ENCODE data around the gene SLC6A17. TPM values are rescaled to one million over a fixed set of nuclear protein-coding genes. Genes with fewer than 3 reads are reported as not detected.
A peak's percentile ranks its signal among the peaks of the same experiment; 100 is the strongest.

Gene SLC6A17
- total RNA-seq, 2 donors from 2014 or later: 0.07 TPM; not detected in 1

DNA sequence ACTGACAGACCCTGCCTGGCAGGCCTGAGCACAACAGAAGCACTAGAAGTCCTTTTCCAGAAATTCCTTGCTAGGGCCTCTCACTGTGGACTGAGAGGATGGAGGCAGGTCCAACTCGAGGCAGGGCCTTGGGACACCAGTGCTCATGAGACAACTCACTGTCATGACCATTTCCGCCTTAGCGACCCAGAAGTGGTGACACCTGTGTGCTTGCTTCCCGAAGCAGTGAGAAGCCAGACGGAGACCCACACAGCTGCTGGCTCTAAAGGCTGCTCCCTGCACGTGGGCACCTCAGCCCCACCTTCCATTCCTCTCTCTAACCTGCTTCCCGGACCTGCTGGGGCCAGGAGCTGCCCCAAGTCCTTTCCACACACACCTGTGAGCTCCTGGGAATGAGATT, 92.9 kb downstream of the SLC6A17 start:
- Histone ChIP-seq H3K4me1 (ENCODE audit: control insufficient read depth, insufficient read depth, low read length) (no peaks in the 10 kb centered on the region), H3K9ac (ENCODE audit: extremely low read depth, low read length, poor library complexity, severe bottlenecking) (no peak overlapping the region), H3K27ac (ENCODE audit: low read depth, low read length) (no peak overlapping the region), H3K36me3 (ENCODE audit: control insufficient read depth, insufficient read depth, low read length) (no peaks in the 10 kb centered on the region), H3K4me3 (ENCODE audit: low read length) (no peak overlapping the region), H3K27me3 (ENCODE audit: control insufficient read depth, insufficient read depth, low read length, poor library complexity, severe bottlenecking) (no peaks in the 10 kb centered on the region), H3K9me3 (ENCODE audit: control insufficient read depth, low read length) (no peaks in the 10 kb centered on the region)
- Mint-ChIP-seq H3K27ac (no peak overlapping the region), H3K9me3 (no peaks in the 10 kb centered on the region), H3K36me3 (ENCODE audit: low read depth) (no peaks in the 10 kb centered on the region), H3K4me1 (peaks cover 12% of the 10 kb centered on the region), H3K4me3 (no peak overlapping the region), H3K27me3 (ENCODE audit: insufficient read depth) (peaks cover 19% of the 10 kb centered on the region)
- DNase-seq: peak; percentile 65
- 73 to 84% methylated on average over 3 to 7 of the region's 7 CpGs for WGBS, 2 experiments (ENCODE audit: insufficient coverage in 1 of 2, insufficient read length in 1 of 2)
- TF ChIP-seq, protein P1, sequence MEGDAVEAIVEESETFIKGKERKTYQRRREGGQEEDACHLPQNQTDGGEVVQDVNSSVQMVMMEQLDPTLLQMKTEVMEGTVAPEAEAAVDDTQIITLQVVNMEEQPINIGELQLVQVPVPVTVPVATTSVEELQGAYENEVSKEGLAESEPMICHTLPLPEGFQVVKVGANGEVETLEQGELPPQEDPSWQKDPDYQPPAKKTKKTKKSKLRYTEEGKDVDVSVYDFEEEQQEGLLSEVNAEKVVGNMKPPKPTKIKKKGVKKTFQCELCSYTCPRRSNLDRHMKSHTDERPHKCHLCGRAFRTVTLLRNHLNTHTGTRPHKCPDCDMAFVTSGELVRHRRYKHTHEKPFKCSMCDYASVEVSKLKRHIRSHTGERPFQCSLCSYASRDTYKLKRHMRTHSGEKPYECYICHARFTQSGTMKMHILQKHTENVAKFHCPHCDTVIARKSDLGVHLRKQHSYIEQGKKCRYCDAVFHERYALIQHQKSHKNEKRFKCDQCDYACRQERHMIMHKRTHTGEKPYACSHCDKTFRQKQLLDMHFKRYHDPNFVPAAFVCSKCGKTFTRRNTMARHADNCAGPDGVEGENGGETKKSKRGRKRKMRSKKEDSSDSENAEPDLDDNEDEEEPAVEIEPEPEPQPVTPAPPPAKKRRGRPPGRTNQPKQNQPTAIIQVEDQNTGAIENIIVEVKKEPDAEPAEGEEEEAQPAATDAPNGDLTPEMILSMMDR (conservative IDR thresholded peaks at IDR 0.05): no peak

GRCh38 chr1:110243574-110243973, 93.3 kb downstream of the SLC6A17 start:
- TF ChIP-seq, protein P1 (conservative IDR thresholded peaks at IDR 0.05): no peak
- Mint-ChIP-seq H3K4me3 (no peak overlapping the region), H3K4me1 (peaks cover 12% of the 10 kb centered on the region), H3K36me3 (ENCODE audit: low read depth) (no peaks in the 10 kb centered on the region), H3K27ac (no peak overlapping the region), H3K9me3 (no peaks in the 10 kb centered on the region), H3K27me3 (ENCODE audit: insufficient read depth) (peaks cover 18% of the 10 kb centered on the region)
- DNase-seq: no peak
- Histone ChIP-seq H3K4me1 (ENCODE audit: control insufficient read depth, insufficient read depth, low read length) (no peaks in the 10 kb centered on the region), H3K4me3 (ENCODE audit: low read length) (no peak overlapping the region), H3K9me3 (ENCODE audit: control insufficient read depth, low read length) (no peaks in the 10 kb centered on the region), H3K36me3 (ENCODE audit: control insufficient read depth, insufficient read depth, low read length) (no peaks in the 10 kb centered on the region), H3K27me3 (ENCODE audit: control insufficient read depth, insufficient read depth, low read length, poor library complexity, severe bottlenecking) (no peaks in the 10 kb centered on the region), H3K27ac (ENCODE audit: low read depth, low read length) (no peak overlapping the region), H3K9ac (ENCODE audit: extremely low read depth, low read length, poor library complexity, severe bottlenecking) (no peak overlapping the region)
- WGBS, 2 experiments (ENCODE audit: insufficient coverage in 1 of 2, insufficient read length in 1 of 2): 48 to 50% methylated on average over 9 of the region's 9 CpGs

DNA sequence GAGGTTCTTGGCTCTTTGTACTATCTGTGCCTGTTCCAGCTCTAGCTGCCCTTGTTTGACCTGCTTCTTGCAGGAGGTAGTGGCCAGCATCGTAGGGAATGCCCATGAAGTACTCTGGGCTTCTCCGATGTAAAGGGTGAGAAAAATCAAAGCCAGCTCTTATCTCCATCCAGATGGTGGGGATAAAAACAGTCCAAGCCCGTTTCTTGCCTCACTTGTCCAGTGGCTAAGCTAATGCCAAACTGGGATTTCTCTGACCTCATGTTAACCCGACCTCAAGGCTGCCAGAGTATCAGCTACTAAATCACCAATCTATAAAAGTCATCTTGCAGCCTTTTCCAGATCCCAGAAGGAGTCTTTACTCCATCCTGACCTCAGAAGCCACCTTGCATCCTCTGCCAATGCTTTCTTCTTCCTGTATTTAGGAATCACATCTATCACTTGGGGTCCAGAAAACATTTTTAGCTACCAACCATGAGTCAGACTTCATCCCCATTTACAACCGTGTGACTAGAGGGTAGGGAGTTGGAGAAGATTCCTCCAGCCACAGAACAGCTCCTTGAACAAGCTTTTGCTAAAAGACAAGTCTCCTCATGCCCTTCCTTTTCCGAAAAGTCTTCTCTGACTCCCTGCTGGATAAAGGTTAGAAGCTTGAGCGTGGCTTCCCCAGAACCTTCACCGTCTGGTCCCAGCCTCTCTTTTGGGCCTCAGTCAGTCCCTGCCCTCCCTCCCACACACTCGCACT, 95.8 kb downstream of the SLC6A17 start:
- TF ChIP-seq, protein P1 (conservative IDR thresholded peaks at IDR 0.05): no peak
- no peak for DNase-seq
- no peaks in the 10 kb centered on the region for H3K36me3 ChIP-seq (ENCODE audit: control insufficient read depth, insufficient read depth, low read length)
- Mint-ChIP-seq H3K4me3 (no peak overlapping the region), H3K27ac (no peak overlapping the region), H3K27me3 (ENCODE audit: insufficient read depth) (peaks cover 18% of the 10 kb centered on the region), H3K9me3 (no peaks in the 10 kb centered on the region), H3K36me3 (ENCODE audit: low read depth) (no peaks in the 10 kb centered on the region), H3K4me1 (peaks cover 12% of the 10 kb centered on the region)
- no peak overlapping the region for H3K27ac ChIP-seq (ENCODE audit: low read depth, low read length)
- no peak overlapping the region for H3K9ac ChIP-seq (ENCODE audit: extremely low read depth, low read length, poor library complexity, severe bottlenecking)
- no peaks in the 10 kb centered on the region for H3K9me3 ChIP-seq (ENCODE audit: control insufficient read depth, low read length)
- no peaks in the 10 kb centered on the region for H3K27me3 ChIP-seq (ENCODE audit: control insufficient read depth, insufficient read depth, low read length, poor library complexity, severe bottlenecking)
- H3K4me3 ChIP-seq (ENCODE audit: low read length): no peak overlapping the region
- 91 to 95% methylated on average over 8 to 9 of the region's 9 CpGs for WGBS, 2 experiments (ENCODE audit: insufficient coverage in 1 of 2, insufficient read length in 1 of 2)
- H3K4me1 ChIP-seq (ENCODE audit: control insufficient read depth, insufficient read depth, low read length): no peaks in the 10 kb centered on the region

All from endodermal cell (in vitro differentiated cells).